Common myeloid progenitor, CD34-positive (primary cell): ENCODE data around the gene TMEM109.

Experiments used
- CTCF ChIA-PET: fragments of 350-600 bp; sonication (Branson Sonifier 250); formaldehyde crosslinking; loops from one replicate; lab custom pipeline; 2021; ENCODE audit warnings: antibody characterized with exemption; lab: Charles Lee
- POLR2A ChIA-PET: fragments of 350-600 bp; sonication (Branson Sonifier 250); formaldehyde crosslinking; loops from one replicate; lab custom pipeline; 2021; ENCODE audit warnings: antibody characterized with exemption; lab: Charles Lee
- DNase-seq, 3 donors: peaks; one replicate each; pipeline versions ENCODE4 v3.0.0 to v3.0.0-alpha.2; 2013
- H3K27ac ChIP-seq, 2 experiments: 1 replicate in 1 of 2; 2 replicates in 1 of 2; pipeline ENCODE4 v1.7.0; 2013; ENCODE audit warnings: inconsistent platforms in 2 of 2, low read length in 2 of 2, mild to moderate bottlenecking in 2 of 2, low read depth in 1 of 2, moderate library complexity in 1 of 2; ENCODE audit not compliant: severe bottlenecking in 2 of 2, insufficient read depth in 1 of 2, poor library complexity in 1 of 2
- H3K27me3 ChIP-seq, 5 experiments: replicated peaks in 2 of 5; 1 replicate in 3 of 5; 2 replicates in 2 of 5; pipeline versions ENCODE4 v1.6.1 to v1.7.0; 2013; ENCODE audit warnings: low read length in 4 of 5, mild to moderate bottlenecking in 2 of 5, moderate library complexity in 2 of 5, inconsistent platforms in 1 of 5; ENCODE audit not compliant: insufficient read depth in 5 of 5, control insufficient read depth in 4 of 5
- H3K36me3 ChIP-seq, 4 experiments: 1 replicate in 2 of 4; 2 replicates in 2 of 4; pipeline versions ENCODE4 v1.6.1 to v1.7.0; 2013; ENCODE audit warnings: low read length in 3 of 4, control low read depth in 1 of 4, mild to moderate bottlenecking in 1 of 4; ENCODE audit not compliant: control insufficient read depth in 4 of 4, insufficient read depth in 4 of 4
- H3K4me1 ChIP-seq, 4 experiments: 1 replicate in 3 of 4; 2 replicates in 1 of 4; pipeline versions ENCODE4 v1.6.1 to v1.7.1; 2013; ENCODE audit warnings: low read length in 3 of 4, mild to moderate bottlenecking in 3 of 4, control low read depth in 1 of 4, inconsistent platforms in 1 of 4, moderate library complexity in 1 of 4; ENCODE audit not compliant: control insufficient read depth in 4 of 4, insufficient read depth in 4 of 4; ENCODE audit errors: control extremely low read depth in 1 of 4
- H3K4me3 ChIP-seq, 7 experiments: 1 replicate in 4 of 7; 2 replicates in 3 of 7; pipeline versions ENCODE4 v1.5.1 to v1.7.0; 2013; ENCODE audit warnings: mild to moderate bottlenecking in 7 of 7, low read length in 6 of 7, moderate library complexity in 6 of 7, inconsistent platforms in 2 of 7, low read depth in 2 of 7, control low read depth in 1 of 7; ENCODE audit not compliant: insufficient read depth in 4 of 7, control insufficient read depth in 1 of 7; ENCODE audit errors: extremely low read depth in 1 of 7
- H3K9me3 ChIP-seq, 5 experiments: 1 replicate in 4 of 5; 2 replicates in 1 of 5; pipeline versions ENCODE4 v1.6.1 to v1.7.1; 2013; ENCODE audit warnings: low read length in 4 of 5, mild to moderate bottlenecking in 2 of 5, inconsistent platforms in 1 of 5, low read depth in 1 of 5, moderate library complexity in 1 of 5; ENCODE audit not compliant: control insufficient read depth in 4 of 5, insufficient read depth in 2 of 5; ENCODE audit errors: control extremely low read depth in 1 of 5
- WGBS: methylation state at CpG from one replicate; pipeline ENCODE4 v1.1.5; 2013; ENCODE audit not compliant: insufficient coverage; 5-methylcytosine and 5-hydroxymethylcytosine counted together

The TMEM109 gene

GRCh38 chr11:60951606-60951903, 37.6 kb downstream of the TMEM109 start:
- ChIA-PET CTCF (no interaction called here), POLR2A (no interaction called here)
- no peak for DNase-seq
- no peaks in the 10 kb centered on the region for H3K36me3 ChIP-seq
- peaks cover 0 to 74% (median 27%) of the 10 kb centered on the region in 5 experiments for H3K27me3 ChIP-seq
- no peaks in the 10 kb centered on the region for H3K9me3 ChIP-seq
- WGBS: 2% methylated on average over 8 of the region's 8 CpGs
- peaks cover 6 to 25% (median 19%) of the 10 kb centered on the region in 4 experiments for H3K4me1 ChIP-seq
- H3K27ac ChIP-seq: no peak overlapping the region
- peak overlapping the region; percentile 20 to 82 (median 60) for H3K4me3 ChIP-seq

- Histone ChIP-seq H3K27ac (no peak within 1 kb of the TSS), H3K9me3 (no peaks in the 10 kb centered on the region), H3K36me3 (no peaks in the 10 kb centered on the region), H3K4me3 (peak within 1 kb of the TSS; percentile 20 to 82 (median 60)), H3K27me3 (peaks cover 0 to 74% (median 26%) of the 10 kb centered on the region in 5 experiments), H3K4me1 (peaks cover 6 to 25% (median 19%) of the 10 kb centered on the region in 4 experiments)
- CTCF ChIA-PET: interaction anchor here (1.4 kb wide), 1 partner anchor 11 kb away, joined by 4 read pairs; no protein-coding TSS in a partner anchor
- peak; percentile 66 to 91 (median 89) for DNase-seq
- under 1% methylated on average over 17 of the region's 23 CpGs for WGBS
- POLR2A ChIA-PET: no interaction called here
These were observed 38.2 kb downstream of the TMEM109 start, which contains the start of gene SLC15A3 for GRCh38 chr11:60951904-60952741. Gene SLC15A3 (minus strand): TSS chr11:60952176. CDS start chr11:60951551, 625 bp downstream.

GRCh38 chr11:60952742-60953170, 38.8 kb downstream of the TMEM109 start:
- peak overlapping the region in 5 of 7 experiments; percentile 50 to 82 (median 71) for H3K4me3 ChIP-seq
- peaks cover 6 to 25% (median 19%) of the 10 kb centered on the region in 4 experiments for H3K4me1 ChIP-seq
- peaks cover 0 to 77% (median 26%) of the 10 kb centered on the region in 5 experiments for H3K27me3 ChIP-seq
- H3K27ac ChIP-seq: no peak overlapping the region
- WGBS: 0% methylated on average over 3 of the region's 3 CpGs
- ChIA-PET POLR2A (no interaction called here), CTCF (interaction anchor here (1.3 to 1.4 kb wide), 2 partner anchors 12 to 17 kb away, joined by 4 to 6 read pairs; no protein-coding TSS in a partner anchor)
- DNase-seq: no peak
- H3K9me3 ChIP-seq: no peaks in the 10 kb centered on the region
- H3K36me3 ChIP-seq: no peaks in the 10 kb centered on the region

- no peak overlapping the region for H3K27ac ChIP-seq
These were observed 39.8 kb downstream of the TMEM109 start for GRCh38 chr11:60953781-60954180.

GRCh38 chr11:60954421-60954820, 40.5 kb downstream of the TMEM109 start:
- Histone ChIP-seq H3K27me3 (peaks cover 0 to 78% (median 23%) of the 10 kb centered on the region in 5 experiments), H3K4me1 (peaks cover 6 to 25% (median 19%) of the 10 kb centered on the region in 4 experiments), H3K27ac (no peak overlapping the region), H3K4me3 (no peak overlapping the region), H3K9me3 (no peaks in the 10 kb centered on the region), H3K36me3 (no peaks in the 10 kb centered on the region)
- ChIA-PET POLR2A (no interaction called here), CTCF (interaction anchor here (0.6 to 1.2 kb wide), 4 partner anchors 9 to 55 kb away, joined by 3 read pairs; no protein-coding TSS in a partner anchor)
- 49% methylated on average over 3 of the region's 5 CpGs for WGBS
- peak in 2 of 3 donors; percentile 62 to 74 for DNase-seq

More at GRCh38 chr11:60953781-60954180, 39.8 kb downstream of the TMEM109 start:
- Histone ChIP-seq H3K36me3 (no peaks in the 10 kb centered on the region), H3K4me1 (peaks cover 6 to 25% (median 19%) of the 10 kb centered on the region in 4 experiments), H3K9me3 (no peaks in the 10 kb centered on the region), H3K27me3 (peaks cover 0 to 76% (median 23%) of the 10 kb centered on the region in 5 experiments), H3K4me3 (no peak overlapping the region)
- 65% methylated on average over 6 of the region's 6 CpGs for whole genome bisulfite sequencing
- peak in 2 of 3 donors; percentile 52 to 56 for DNase-seq
- POLR2A ChIA-PET: no interaction called here
- CTCF ChIA-PET: interaction anchor here (0.6 to 1.4 kb wide), 5 partner anchors 8 to 38 kb away, joined by 3 to 6 read pairs (median 3); no protein-coding TSS in a partner anchor

GRCh38 chr11:60955571-60955970, 41.6 kb downstream of the TMEM109 start:
- POLR2A ChIA-PET: no interaction called here
- WGBS: 27% methylated on average over 3 of the region's 5 CpGs

More at GRCh38 chr11:60955571-60955970, 41.6 kb downstream of the TMEM109 start:
- peaks cover 0 to 2% (median 0%) of the 10 kb centered on the region in 5 experiments for H3K9me3 ChIP-seq
- H3K27ac ChIP-seq: no peak overlapping the region
- CTCF ChIA-PET: interaction anchor here (1.0 kb wide), 1 partner anchor 14 kb away, joined by 3 read pairs; no protein-coding TSS in a partner anchor
- H3K27me3 ChIP-seq: peaks cover 0 to 77% (median 24%) of the 10 kb centered on the region in 5 experiments
- H3K4me1 ChIP-seq: peaks cover 6 to 25% (median 19%) of the 10 kb centered on the region in 4 experiments
- no peaks in the 10 kb centered on the region for H3K36me3 ChIP-seq
- peak in 2 of 3 donors; percentile 37 to 54 for DNase-seq
- H3K4me3 ChIP-seq: no peak overlapping the region
